ENCODE measurements around the gene HS1BP3. TPM values are rescaled to one million over a fixed set of nuclear protein-coding genes. Genes with fewer than 3 reads are reported as not detected.

Gene HS1BP3
- total and polyA plus RNA-seq, 2 of the 4 experiments (the other 2 are of a cell fraction), result 9.0 to 14.8 TPM

DNA sequence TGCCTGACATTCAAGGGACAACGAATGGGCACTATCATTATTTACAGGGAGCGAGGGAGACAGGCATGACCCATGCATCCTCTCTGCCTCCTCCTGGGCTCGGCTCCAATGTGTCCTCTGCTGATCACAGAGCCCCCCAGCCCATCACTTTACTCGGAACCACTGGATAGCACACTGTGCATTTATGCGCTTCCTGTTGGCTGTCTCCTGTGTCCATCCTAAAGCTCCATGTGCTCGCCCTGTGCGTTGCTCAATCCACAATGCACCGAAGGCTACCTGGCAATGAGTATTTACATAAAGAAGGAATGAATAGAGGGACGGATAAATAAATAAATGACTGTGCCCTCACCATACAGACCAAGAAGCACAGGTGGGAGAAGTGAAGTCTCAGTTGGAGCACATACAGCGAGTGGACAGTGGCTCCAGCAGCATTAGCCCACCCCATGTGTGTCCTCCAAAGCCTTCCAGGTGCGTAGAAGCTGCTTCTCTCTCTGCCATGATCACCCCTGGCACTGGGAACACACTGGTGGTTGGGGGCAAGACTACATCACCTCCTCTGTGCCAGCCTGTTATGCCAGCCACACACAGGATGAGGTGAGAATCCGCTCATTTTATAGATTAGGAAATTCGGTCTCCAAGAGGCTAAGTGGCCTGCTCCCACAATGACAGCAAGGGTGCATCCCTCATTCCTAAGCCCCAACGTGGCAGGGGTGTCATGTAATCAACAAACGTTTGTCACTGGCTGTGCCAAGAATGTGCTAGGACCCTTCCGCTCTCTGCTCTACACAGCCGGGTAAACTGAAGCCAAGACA, 13.7 kb upstream of the HS1BP3 start:
- no peak overlapping the region for H3K18ac ChIP-seq (ENCODE audit: low read depth, low read length)
- H3K27ac ChIP-seq (ENCODE audit: insufficient read depth, low read length), result no peak overlapping the region
- TF ChIP-seq MAFK (IDR thresholded peaks at IDR 0.05; ENCODE audit: low read depth, low read length) (no peak), NFE2L2 (IDR thresholded peaks at IDR 0.05; ENCODE audit: low read depth, low read length) (no peak), RFX5 (IDR thresholded peaks at IDR 0.05; ENCODE audit: low read depth, low read length) (no peak), FOS (IDR thresholded peaks at IDR 0.05; ENCODE audit: low read depth, low read length) (no peak), BHLHE40 (IDR thresholded peaks at IDR 0.05; ENCODE audit: low read depth, low read length) (no peak), MXI1 (IDR thresholded peaks at IDR 0.05; ENCODE audit: borderline replicate concordance, low read depth, low read length) (no peak), CEBPB (IDR thresholded peaks at IDR 0.05; ENCODE audit: low read depth, low read length) (no peak), RCOR1 (IDR thresholded peaks at IDR 0.05; ENCODE audit: insufficient replicate concordance, low read length) (no peak), ELK1 (IDR thresholded peaks at IDR 0.05; ENCODE audit: borderline replicate concordance, low read depth, low read length) (no peak)
- TF ChIP-seq, protein P1, sequence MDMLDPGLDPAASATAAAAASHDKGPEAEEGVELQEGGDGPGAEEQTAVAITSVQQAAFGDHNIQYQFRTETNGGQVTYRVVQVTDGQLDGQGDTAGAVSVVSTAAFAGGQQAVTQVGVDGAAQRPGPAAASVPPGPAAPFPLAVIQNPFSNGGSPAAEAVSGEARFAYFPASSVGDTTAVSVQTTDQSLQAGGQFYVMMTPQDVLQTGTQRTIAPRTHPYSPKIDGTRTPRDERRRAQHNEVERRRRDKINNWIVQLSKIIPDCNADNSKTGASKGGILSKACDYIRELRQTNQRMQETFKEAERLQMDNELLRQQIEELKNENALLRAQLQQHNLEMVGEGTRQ (IDR thresholded peaks at IDR 0.05; ENCODE audit: low read depth, low read length), result no peak
- TF ChIP-seq, protein P2, sequence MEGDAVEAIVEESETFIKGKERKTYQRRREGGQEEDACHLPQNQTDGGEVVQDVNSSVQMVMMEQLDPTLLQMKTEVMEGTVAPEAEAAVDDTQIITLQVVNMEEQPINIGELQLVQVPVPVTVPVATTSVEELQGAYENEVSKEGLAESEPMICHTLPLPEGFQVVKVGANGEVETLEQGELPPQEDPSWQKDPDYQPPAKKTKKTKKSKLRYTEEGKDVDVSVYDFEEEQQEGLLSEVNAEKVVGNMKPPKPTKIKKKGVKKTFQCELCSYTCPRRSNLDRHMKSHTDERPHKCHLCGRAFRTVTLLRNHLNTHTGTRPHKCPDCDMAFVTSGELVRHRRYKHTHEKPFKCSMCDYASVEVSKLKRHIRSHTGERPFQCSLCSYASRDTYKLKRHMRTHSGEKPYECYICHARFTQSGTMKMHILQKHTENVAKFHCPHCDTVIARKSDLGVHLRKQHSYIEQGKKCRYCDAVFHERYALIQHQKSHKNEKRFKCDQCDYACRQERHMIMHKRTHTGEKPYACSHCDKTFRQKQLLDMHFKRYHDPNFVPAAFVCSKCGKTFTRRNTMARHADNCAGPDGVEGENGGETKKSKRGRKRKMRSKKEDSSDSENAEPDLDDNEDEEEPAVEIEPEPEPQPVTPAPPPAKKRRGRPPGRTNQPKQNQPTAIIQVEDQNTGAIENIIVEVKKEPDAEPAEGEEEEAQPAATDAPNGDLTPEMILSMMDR (conservative IDR thresholded peaks at IDR 0.05; ENCODE audit: low read depth, low read length), result no peak
- H4K91ac ChIP-seq (ENCODE audit: insufficient read depth, low read depth, low read length), result no peak overlapping the region
- DNase-seq (no peak), ATAC-seq (ENCODE audit: low read depth) (no peak)
- BruUV-seq (replicated peaks), result no TSS peak
- no peak overlapping the region for H3K14ac ChIP-seq (replicated peaks; ENCODE audit: low read depth, low read length)
- no peaks in the 10 kb centered on the region for H3K79me1 ChIP-seq (ENCODE audit: low read depth in 1 of 2, low read length in 2 of 2)
- no peak overlapping the region for H3K9ac ChIP-seq (ENCODE audit: low read depth, low read length)
- peaks cover 84% of the 10 kb centered on the region for H3K27me3 ChIP-seq (ENCODE audit: control insufficient read depth, insufficient read depth, low read length)
- no peaks in the 10 kb centered on the region for H3K36me3 ChIP-seq (ENCODE audit: control insufficient read depth, insufficient read depth, low read length)
- H4K20me1 ChIP-seq (ENCODE audit: insufficient read depth, low read length), result peaks cover 16% of the 10 kb centered on the region
- 8% methylated on average over 4 of the region's 17 CpGs; no CpG with 5 or more reads in 1 of the 2 experiments for WGBS, 2 experiments (ENCODE audit: extremely low coverage in 2 of 2, insufficient read length in 1 of 2)
- H3K4me1 ChIP-seq (ENCODE audit: control insufficient read depth, insufficient read depth, low read length), result peaks cover 3% of the 10 kb centered on the region; the same call in 1 of the 2 replicates
- no peaks in the 10 kb centered on the region for H3K9me3 ChIP-seq (ENCODE audit: control insufficient read depth, insufficient read depth, low read length)
- ChIA-PET CTCF (no interaction called here), POLR2A (ENCODE audit: unreplicated experiment) (no interaction called here)
- H2BK20ac ChIP-seq (ENCODE audit: low read depth, low read length), result no peak overlapping the region
- H3K56ac ChIP-seq (ENCODE audit: extremely low read depth, insufficient read depth, low read length), result no peak overlapping the region
- in situ Hi-C loops (cut with MboI; ENCODE audit: low sequenced_read_pairs) (loop anchor here (5.0 to 25.0 kb wide), 2 partner anchors 298 to 1098 kb away; no protein-coding TSS in a partner anchor), dilution Hi-C loops (cut with HindIII; ENCODE audit: low sequenced_read_pairs, unreplicated experiment) (no loop called here), intact Hi-C loops (cut with micrococcal nuclease) (loop anchor here (5.0 kb wide), 1 partner anchor 453 kb away; no protein-coding TSS in a partner anchor)
- no peak overlapping the region for H2BK120ac ChIP-seq (ENCODE audit: low read depth, low read length)
- peak overlapping the region; percentile 3; the same call in 1 of the 2 replicates for H3K23ac ChIP-seq (ENCODE audit: low read depth, low read length)
- no peak overlapping the region for H4K8ac ChIP-seq (ENCODE audit: low read depth in 2 of 2, low read length in 2 of 2)
- H3K4me3 ChIP-seq (ENCODE audit: insufficient read depth, low read depth, low read length), result no peak overlapping the region
- no peaks in the 10 kb centered on the region for H3K9me1 ChIP-seq (ENCODE audit: insufficient read depth, low read length)
- H4K5ac ChIP-seq (ENCODE audit: low read depth, low read length), result no peak overlapping the region
- no peak overlapping the region for H2AK9ac ChIP-seq (replicated peaks; ENCODE audit: low read depth, low read length, poor library complexity)
- H2AFZ ChIP-seq (replicated peaks; ENCODE audit: low read length, poor library complexity), result peak overlapping the region; percentile 39
- no peak overlapping the region for H2BK5ac ChIP-seq (ENCODE audit: low read depth, low read length, poor library complexity, severe bottlenecking)
- no peak overlapping the region for H2BK15ac ChIP-seq (ENCODE audit: low read depth, low read length)
- H3K4me2 ChIP-seq (ENCODE audit: low read depth, low read length), result no peak overlapping the region
- H2AK5ac ChIP-seq (ENCODE audit: low read depth, low read length), result no peak overlapping the region
- H3K4ac ChIP-seq (ENCODE audit: low read depth, low read length), result no peak overlapping the region
